Fibroblast of the conjunctiva (primary cell): ENCODE measurements around the gene CCT4.
A peak's percentile ranks its signal among the peaks of the same experiment; 100 is the strongest.
"Not testable (repeated sequence)": the region's sequence is repeated elsewhere in the genome, so short reads cannot be mapped to it uniquely, and the experiment has no call there.

Experiments
- DNase-seq: peaks from one replicate; pipeline ENCODE4 v3.0.0-alpha.2; 2010; ENCODE audit warnings: low read depth

Gene CCT4, protein sequence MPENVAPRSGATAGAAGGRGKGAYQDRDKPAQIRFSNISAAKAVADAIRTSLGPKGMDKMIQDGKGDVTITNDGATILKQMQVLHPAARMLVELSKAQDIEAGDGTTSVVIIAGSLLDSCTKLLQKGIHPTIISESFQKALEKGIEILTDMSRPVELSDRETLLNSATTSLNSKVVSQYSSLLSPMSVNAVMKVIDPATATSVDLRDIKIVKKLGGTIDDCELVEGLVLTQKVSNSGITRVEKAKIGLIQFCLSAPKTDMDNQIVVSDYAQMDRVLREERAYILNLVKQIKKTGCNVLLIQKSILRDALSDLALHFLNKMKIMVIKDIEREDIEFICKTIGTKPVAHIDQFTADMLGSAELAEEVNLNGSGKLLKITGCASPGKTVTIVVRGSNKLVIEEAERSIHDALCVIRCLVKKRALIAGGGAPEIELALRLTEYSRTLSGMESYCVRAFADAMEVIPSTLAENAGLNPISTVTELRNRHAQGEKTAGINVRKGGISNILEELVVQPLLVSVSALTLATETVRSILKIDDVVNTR

GRCh38 chr2:61888267-61889055, at the start of gene CCT4:
TSS of gene CCT4 (minus strand) at chr2:61888656. CDS start at chr2:61888507, 149 bp downstream.
- DNase-seq, result peak; percentile 50

DNA sequence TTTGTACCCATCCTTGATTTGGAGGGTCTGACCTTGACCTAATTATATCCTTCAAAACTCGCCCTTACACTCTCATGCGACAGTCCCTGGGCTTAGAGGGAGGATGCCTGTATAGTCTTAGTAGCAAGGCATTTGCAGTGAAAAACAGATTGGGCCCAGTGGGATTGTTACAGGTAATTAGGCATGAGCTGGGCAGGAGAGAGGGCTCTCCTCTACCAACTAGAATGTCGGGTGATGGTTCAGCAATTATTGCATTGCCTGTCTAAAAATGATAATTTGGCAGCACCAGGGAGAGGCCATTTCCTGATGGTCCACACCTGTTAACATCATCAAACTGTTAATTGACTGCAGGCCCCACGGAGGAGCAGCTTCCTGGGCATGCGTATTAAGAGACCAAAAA, 49.4 kb upstream of the CCT4 start:
- DNase-seq, result no peak

- DNase-seq, result no peak
Observed at GRCh38 chr2:61937098-61937497, 48.6 kb upstream of the CCT4 start.

DNA sequence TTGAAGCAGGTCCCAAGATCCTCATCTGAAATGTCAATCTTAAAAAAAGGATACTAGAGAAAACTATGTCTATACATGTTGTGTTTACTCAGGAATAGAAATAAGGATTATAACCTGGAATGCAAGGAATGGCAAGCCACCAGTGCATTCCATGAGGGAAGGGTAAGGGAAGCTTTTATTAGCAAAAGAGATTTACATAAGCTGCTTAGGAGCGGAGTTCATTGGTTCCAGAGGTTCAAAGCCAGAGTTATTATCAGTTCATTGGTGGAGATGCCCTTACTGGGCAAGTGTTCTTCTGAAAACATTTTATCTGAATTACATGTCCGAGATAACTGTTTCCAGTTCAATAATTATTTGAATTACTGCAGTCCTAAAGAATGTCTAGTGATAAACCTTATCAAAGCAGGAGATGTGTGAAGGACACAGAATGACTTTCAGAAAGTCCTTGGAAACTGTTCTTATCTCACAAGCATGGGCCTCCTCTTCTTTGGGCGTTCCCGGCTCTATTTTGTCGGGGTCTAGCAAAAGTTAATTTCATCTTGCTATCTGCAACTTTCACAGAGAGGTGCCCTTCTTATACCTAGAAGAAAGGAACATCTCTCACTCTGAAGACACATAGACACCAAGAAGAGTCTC, 40.5 kb upstream of the CCT4 start:
- no peak for DNase-seq

- no peak for DNase-seq
Observed at GRCh38 chr2:61926531-61927477, 38.3 kb upstream of the CCT4 start.

DNA sequence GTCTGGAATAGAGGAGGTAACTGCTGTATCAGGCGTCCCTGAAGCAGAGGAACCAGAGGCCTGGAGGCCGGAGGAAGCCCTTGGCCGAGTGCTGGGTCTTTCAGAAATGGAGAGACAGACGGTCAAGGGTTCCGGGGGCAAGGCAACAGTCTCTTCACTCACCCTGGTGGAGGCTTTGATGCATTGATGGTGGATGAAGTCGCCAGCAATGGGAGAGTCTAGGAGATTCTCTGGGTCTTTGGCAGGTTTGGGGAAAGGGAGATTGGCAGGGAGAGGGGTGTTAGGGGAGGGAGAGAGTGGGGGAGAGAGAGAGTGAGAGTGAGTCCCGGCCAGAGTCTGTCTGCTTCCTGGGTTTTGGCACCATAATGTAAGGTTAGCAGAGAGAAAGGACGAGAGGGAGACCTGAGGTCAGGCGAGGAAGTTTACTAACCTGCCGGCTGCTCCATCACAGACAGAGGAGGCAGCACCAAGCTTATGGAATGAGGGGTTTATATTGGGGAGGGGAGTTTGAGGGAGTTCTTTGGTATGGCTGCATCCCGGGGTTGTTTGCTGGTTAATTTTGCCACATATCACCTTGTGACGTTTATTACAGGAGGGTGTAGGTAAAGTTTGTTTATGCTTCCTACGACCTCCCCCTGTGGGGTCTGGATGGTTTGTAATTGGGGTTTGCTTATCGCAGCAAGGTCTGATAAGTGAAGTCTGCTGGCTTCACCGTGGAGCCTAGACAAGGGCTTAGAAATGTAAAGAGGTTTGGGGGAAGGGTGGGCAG, 36.6 kb upstream of the CCT4 start:
- DNase-seq, result no peak

DNA sequence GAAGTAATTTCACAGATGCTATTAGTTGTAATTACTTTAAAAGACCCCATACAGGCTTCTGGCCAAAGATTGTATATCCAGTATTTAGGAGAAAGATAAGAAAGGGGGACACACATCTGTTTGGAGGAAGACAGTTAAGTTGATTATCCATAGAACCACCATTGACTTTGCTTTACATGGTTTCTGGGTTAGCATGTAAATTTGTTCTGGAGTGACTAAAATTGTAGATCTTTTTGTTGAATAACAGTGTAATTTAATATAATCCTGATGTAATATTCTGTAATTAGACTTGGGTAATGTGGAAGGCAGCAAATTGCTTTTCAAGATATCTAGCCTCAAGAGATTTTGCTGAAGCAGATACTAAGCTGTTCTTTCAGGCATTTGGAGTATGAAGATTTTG, 34.3 kb upstream of the CCT4 start:
- DNase-seq, result no peak

GRCh38 chr2:61920548-61920947, 32.1 kb upstream of the CCT4 start:
- DNase-seq, result no peak

DNA sequence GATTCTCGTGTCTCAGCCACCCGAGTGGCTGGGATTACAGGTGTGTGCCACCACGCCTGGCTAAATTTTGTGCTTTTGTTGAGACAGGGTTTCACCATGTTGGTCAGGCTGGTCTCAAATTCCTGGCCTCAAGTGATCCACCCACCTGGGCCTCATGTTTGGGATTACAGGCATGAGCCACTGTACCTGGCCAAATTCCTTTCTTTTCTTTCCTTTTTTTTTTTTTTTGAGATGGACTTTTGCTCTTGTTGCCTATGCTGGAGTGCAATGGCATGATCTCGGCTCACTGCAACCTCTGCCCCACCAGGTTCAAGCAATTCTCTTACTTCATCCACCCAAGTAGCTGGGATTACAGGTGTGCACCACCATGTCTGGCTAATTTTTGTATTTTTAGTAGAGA, 26.3 kb upstream of the CCT4 start:
- not testable (repeated sequence) for DNase-seq

- no peak for DNase-seq
Observed at GRCh38 chr2:61911510-61911909, 23.1 kb upstream of the CCT4 start.

DNA sequence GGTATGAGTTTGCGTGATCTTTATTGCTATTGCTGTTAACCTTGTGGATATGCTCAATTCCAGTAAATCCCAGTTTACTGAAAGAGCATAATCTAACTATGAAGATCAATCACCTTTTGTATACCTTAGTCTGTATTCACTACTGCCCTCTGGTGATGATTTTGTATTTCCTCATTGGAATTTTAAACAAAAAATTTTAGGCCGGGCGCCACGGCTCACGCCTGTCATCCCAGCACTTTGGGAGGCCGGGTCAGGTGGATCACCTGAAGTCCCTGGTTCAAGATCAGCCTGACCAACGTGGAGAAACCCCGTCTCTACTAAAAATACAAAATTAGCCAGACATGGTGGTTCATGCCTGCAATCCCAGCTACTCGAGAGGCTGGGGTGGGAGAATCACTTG, 22.1 kb upstream of the CCT4 start:
- DNase-seq, result no peak

DNA sequence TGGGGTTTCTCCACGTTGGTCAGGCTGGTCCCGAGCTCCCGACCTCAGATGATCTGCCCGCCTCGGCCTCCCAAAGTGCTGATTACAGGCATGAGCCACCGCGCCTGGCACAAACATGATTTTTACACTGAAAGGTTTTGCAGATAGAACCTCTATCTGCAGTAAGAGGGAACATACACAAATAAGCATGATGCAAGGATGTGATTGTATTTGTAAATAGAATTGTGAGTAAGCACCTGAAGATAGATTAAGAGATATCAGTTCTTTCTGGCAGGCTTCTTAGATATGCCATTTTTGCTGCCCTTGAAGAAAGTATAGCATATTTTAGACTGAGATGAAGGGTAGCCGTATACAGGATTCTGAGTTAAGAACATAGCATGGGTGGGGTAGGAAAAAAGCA, 20.7 kb upstream of the CCT4 start:
- DNase-seq, result no peak

GRCh38 chr2:61906186-61906470, 17.7 kb upstream of the CCT4 start:
- no peak for DNase-seq

DNA sequence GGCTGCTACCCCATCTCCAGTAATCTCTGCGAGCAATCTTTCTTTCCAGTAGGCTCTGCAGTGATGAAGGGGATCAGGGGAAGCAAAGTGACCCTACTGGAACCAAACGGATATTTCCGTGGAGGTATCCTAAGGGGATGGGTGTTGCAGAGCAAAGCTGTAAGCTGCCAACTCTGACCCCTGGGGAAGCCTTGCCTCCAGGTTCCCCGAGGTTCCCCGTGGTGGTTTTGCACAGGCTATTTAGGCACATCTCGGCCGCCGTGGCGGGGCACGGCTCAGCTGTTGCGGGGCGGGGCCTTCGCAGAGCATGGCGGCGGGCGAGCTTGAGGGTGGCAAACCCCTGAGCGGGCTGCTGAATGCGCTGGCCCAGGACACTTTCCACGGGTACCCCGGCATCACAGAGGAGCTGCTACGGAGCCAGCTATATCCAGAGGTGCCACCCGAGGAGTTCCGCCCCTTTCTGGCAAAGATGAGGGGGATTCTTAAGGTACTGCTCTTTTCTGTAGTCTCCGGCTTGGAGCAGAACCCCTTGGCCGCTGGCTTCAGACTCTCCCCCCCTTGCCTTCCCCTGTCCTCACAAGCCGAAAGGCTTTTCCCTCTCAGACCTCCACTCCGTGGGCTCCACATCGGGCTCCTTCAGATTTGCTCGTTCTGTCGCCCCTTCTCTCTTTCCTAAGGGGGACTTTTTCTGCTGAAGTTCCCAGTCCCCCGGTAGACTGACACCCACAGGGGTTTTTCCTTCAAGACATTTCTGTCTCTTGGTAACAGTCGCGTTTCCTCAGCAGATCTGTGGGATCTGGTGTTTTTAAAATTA, 17.1 kb upstream of the CCT4 start, which contains the start of gene COMMD1:
COMMD1 (plus strand) TSS at position 303 of the 814 bp plus-strand sequence; CDS start at position 308, 5 bp downstream.
- DNase-seq, result peak; percentile 35

- DNase-seq, result no peak
Observed at GRCh38 chr2:61900281-61900680, 11.8 kb upstream of the CCT4 start.

DNA sequence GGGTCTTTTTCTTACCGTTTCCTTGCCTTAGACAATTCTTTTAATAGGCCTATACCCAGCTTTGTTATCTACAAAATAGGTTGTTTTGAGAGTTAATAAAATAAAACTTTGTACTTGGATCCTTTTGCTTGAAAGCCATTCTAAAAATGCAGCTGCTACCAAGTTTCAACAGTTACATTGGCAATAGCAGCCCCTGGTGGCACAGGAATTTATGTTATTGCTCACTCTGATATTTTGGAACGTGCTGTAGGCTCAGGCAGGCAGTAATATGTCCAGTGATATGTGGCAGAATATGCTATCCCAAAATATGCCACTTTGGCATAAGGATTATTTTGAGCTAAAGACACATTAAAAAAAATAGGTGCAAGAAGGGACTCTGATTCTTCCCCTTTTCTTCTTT, 10.4 kb upstream of the CCT4 start:
- no peak for DNase-seq

DNA sequence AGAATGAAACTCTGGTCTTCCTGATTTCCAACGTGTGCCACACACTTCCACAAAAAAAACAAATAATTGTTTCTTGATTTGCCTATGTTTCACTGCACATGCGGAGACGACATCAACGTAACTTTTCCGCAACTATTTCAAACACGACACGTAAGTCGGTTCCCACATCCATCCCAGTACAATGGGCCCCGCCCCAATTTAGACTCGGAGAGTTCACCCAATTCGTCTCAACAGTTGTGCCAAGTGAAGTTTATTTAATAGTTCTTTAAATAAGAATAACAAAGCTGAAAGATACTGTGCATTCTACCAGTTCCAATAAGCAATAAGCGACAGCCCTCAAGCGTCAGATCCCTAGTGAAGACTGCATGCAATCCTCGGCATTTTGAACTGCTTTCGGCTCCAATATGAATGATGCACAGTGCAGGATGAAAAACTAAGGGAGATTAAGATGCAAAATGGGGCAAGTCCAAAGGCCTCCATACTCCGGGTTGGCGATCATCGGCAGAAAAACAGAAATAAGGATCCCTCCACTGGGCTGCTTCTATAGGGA, 664 bp downstream of the CCT4 start:
- no peak for DNase-seq

DNA sequence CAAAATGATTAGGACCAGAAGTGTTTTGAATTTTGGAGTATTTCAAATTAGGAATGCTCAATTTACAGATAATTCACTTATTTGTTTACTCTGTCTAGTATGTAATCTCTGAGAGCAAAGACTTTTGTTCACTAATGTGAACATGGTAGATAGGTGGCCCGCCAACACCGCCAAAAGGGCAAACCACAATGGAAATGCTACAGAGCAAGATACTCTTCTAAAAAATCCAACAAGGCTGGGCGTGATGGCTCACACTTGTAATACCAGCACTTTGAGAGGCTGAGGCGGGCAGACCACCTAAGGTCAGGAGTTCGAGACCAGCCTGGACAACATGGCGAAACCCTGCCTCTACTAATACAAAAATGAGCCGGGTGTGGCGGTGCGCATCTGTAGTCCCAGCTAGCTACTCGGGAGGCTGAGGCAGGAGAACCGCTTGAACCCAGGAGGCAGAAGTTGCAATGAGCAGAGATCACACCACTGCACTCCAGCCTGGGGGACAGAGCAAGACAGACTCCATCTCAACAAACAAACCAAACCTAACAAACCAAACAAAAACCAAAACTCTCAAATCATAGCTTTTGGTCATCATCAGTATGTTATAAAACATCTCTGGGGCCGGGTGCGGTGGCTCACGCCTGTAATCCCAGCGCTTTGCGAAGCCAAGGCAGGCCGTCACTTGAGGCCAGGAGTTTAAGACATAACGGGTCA, 2.4 kb downstream of the CCT4 start:
- DNase-seq, result no peak

GRCh38 chr2:61882850-61883249, 5.6 kb downstream of the CCT4 start:
- DNase-seq, result no peak
